SK-N-MC (cell line): ENCODE measurements around the gene AIMP1.

Source experiments
- EZH2 ChIP-seq: fragments of 200-600 bp; sonication (generic); IDR thresholded peaks from one replicate; pipeline ENCODE4 v1.6.1; 2017; ENCODE audit warnings: antibody characterized with exemption
- POLR2AphosphoS5 ChIP-seq: IDR thresholded peaks from 2 replicates; pipeline ENCODE4 v1.6.1; 2012; ENCODE audit warnings: mild to moderate bottlenecking, low read depth, low read length, borderline replicate concordance

DNA sequence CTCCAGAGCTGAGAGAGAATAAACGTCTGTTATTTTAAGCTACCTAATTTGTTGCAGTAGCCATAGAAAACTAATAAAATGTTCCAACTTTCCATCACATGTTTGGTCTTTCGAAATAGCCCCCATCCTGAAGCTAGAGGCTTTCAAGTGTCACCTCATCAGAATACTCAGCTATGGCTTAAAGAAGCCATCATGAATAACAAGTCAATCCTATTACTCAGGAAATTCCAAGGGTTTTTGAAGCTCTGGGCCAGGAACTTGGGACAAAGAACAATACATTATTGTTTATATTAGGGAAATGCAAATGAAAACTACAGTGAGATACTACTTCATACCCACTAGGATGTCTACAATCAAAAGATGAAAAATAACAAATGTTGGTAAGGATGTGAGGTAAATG lies 42.5 kb upstream of the AIMP1 start:
- TF ChIP-seq EZH2 (no peak), POLR2AphosphoS5 (no peak)
